ENCODE results near the gene PDE6B. TPM values are rescaled to one million over a fixed set of nuclear protein-coding genes. Genes with fewer than 3 reads are reported as not detected.

PDE6B gene
- total RNA-seq, 1 experiment from 2014 or later: not detected

GRCh38 chr4:654871-655463 is 29.6 kb downstream of the PDE6B start:
- no peaks in the 10 kb centered on the region for H3K9me3 ChIP-seq (ENCODE audit: low read length)
- H3K27ac ChIP-seq (ENCODE audit: low read length): no peak overlapping the region
- no peak overlapping the region for H3K4me2 ChIP-seq (ENCODE audit: low read depth, low read length, poor library complexity, severe bottlenecking)
- no peak overlapping the region for H3K9ac ChIP-seq (ENCODE audit: low read length)
- H4K20me1 ChIP-seq (ENCODE audit: insufficient read depth, low read depth, low read length): no peaks in the 10 kb centered on the region
- no peak overlapping the region for H2AFZ ChIP-seq (ENCODE audit: low read length)
- H3K27me3 ChIP-seq (ENCODE audit: low read length): no peaks in the 10 kb centered on the region
- H3K36me3 ChIP-seq (ENCODE audit: insufficient read depth, low read length): no peaks in the 10 kb centered on the region
- no peaks in the 10 kb centered on the region for H3K79me2 ChIP-seq (ENCODE audit: low read length)
- no peaks in the 10 kb centered on the region for H3K9me2 ChIP-seq (replicated peaks; ENCODE audit: insufficient read depth, low read length)
- H3K4me1 ChIP-seq (ENCODE audit: low read length): no peaks in the 10 kb centered on the region
- DNase-seq: no peak
- no peak overlapping the region for H3K4me3 ChIP-seq (ENCODE audit: low read length)

GRCh38 chr4:655464-656151 is 30.2 kb downstream of the PDE6B start:
- no peaks in the 10 kb centered on the region for H3K79me2 ChIP-seq (ENCODE audit: low read length)
- DNase-seq: no peak
- H3K36me3 ChIP-seq (ENCODE audit: insufficient read depth, low read length): no peaks in the 10 kb centered on the region
- H3K4me3 ChIP-seq (ENCODE audit: low read length): no peak overlapping the region
- H3K9me2 ChIP-seq (replicated peaks; ENCODE audit: insufficient read depth, low read length): no peaks in the 10 kb centered on the region
- no peaks in the 10 kb centered on the region for H4K20me1 ChIP-seq (ENCODE audit: insufficient read depth, low read depth, low read length)
- H3K4me1 ChIP-seq (ENCODE audit: low read length): no peaks in the 10 kb centered on the region
- H3K9me3 ChIP-seq (ENCODE audit: low read length): no peaks in the 10 kb centered on the region
- H3K4me2 ChIP-seq (ENCODE audit: low read depth, low read length, poor library complexity, severe bottlenecking): no peak overlapping the region
- H3K27me3 ChIP-seq (ENCODE audit: low read length): no peaks in the 10 kb centered on the region
- no peak overlapping the region for H2AFZ ChIP-seq (ENCODE audit: low read length)
- H3K27ac ChIP-seq (ENCODE audit: low read length): no peak overlapping the region
- H3K9ac ChIP-seq (ENCODE audit: low read length): no peak overlapping the region

- Histone ChIP-seq H4K20me1 (ENCODE audit: insufficient read depth, low read depth, low read length) (no peaks in the 10 kb centered on the region), H3K27me3 (ENCODE audit: low read length) (no peaks in the 10 kb centered on the region), H2AFZ (ENCODE audit: low read length) (no peak overlapping the region), H3K4me2 (ENCODE audit: low read depth, low read length, poor library complexity, severe bottlenecking) (no peak overlapping the region), H3K9me2 (replicated peaks; ENCODE audit: insufficient read depth, low read length) (no peaks in the 10 kb centered on the region), H3K79me2 (ENCODE audit: low read length) (no peaks in the 10 kb centered on the region), H3K9ac (ENCODE audit: low read length) (no peak overlapping the region), H3K4me1 (ENCODE audit: low read length) (no peaks in the 10 kb centered on the region), H3K36me3 (ENCODE audit: insufficient read depth, low read length) (no peaks in the 10 kb centered on the region), H3K4me3 (ENCODE audit: low read length) (no peak overlapping the region), H3K27ac (ENCODE audit: low read length) (no peak overlapping the region), H3K9me3 (ENCODE audit: low read length) (no peaks in the 10 kb centered on the region)
- no peak for DNase-seq
These were observed 31.3 kb downstream of the PDE6B start for GRCh38 chr4:656436-657337.

GRCh38 chr4:657338-657833 is 32.0 kb downstream of the PDE6B start:
- H4K20me1 ChIP-seq (ENCODE audit: insufficient read depth, low read depth, low read length): no peaks in the 10 kb centered on the region
- H3K9ac ChIP-seq (ENCODE audit: low read length): no peak overlapping the region
- H2AFZ ChIP-seq (ENCODE audit: low read length): no peak overlapping the region
- no peaks in the 10 kb centered on the region for H3K36me3 ChIP-seq (ENCODE audit: insufficient read depth, low read length)
- no peaks in the 10 kb centered on the region for H3K27me3 ChIP-seq (ENCODE audit: low read length)
- no peaks in the 10 kb centered on the region for H3K9me2 ChIP-seq (replicated peaks; ENCODE audit: insufficient read depth, low read length)
- H3K4me3 ChIP-seq (ENCODE audit: low read length): no peak overlapping the region
- no peak overlapping the region for H3K4me2 ChIP-seq (ENCODE audit: low read depth, low read length, poor library complexity, severe bottlenecking)
- DNase-seq: no peak
- H3K79me2 ChIP-seq (ENCODE audit: low read length): no peaks in the 10 kb centered on the region
- H3K27ac ChIP-seq (ENCODE audit: low read length): no peak overlapping the region
- no peaks in the 10 kb centered on the region for H3K9me3 ChIP-seq (ENCODE audit: low read length)
- no peaks in the 10 kb centered on the region for H3K4me1 ChIP-seq (ENCODE audit: low read length)

GRCh38 chr4:657834-658667 is 32.7 kb downstream of the PDE6B start:
- Histone ChIP-seq H2AFZ (ENCODE audit: low read length) (no peak overlapping the region), H3K4me2 (ENCODE audit: low read depth, low read length, poor library complexity, severe bottlenecking) (no peak overlapping the region), H3K9me2 (replicated peaks; ENCODE audit: insufficient read depth, low read length) (no peaks in the 10 kb centered on the region), H3K79me2 (ENCODE audit: low read length) (no peaks in the 10 kb centered on the region), H3K27me3 (ENCODE audit: low read length) (no peaks in the 10 kb centered on the region), H3K9me3 (ENCODE audit: low read length) (no peaks in the 10 kb centered on the region), H3K4me1 (ENCODE audit: low read length) (no peaks in the 10 kb centered on the region), H3K4me3 (ENCODE audit: low read length) (no peak overlapping the region), H3K36me3 (ENCODE audit: insufficient read depth, low read length) (no peaks in the 10 kb centered on the region), H3K27ac (ENCODE audit: low read length) (no peak overlapping the region), H4K20me1 (ENCODE audit: insufficient read depth, low read depth, low read length) (no peaks in the 10 kb centered on the region), H3K9ac (ENCODE audit: low read length) (no peak overlapping the region)
- DNase-seq: no peak

- H3K36me3 ChIP-seq (ENCODE audit: insufficient read depth, low read length): no peaks in the 10 kb centered on the region
- H3K9me2 ChIP-seq (replicated peaks; ENCODE audit: insufficient read depth, low read length): no peaks in the 10 kb centered on the region
- H3K9me3 ChIP-seq (ENCODE audit: low read length): no peaks in the 10 kb centered on the region
- no peaks in the 10 kb centered on the region for H3K4me1 ChIP-seq (ENCODE audit: low read length)
- no peaks in the 10 kb centered on the region for H4K20me1 ChIP-seq (ENCODE audit: insufficient read depth, low read depth, low read length)
- H3K27ac ChIP-seq (ENCODE audit: low read length): no peak overlapping the region
- no peak overlapping the region for H3K4me2 ChIP-seq (ENCODE audit: low read depth, low read length, poor library complexity, severe bottlenecking)
- H3K4me3 ChIP-seq (ENCODE audit: low read length): no peak overlapping the region
- no peak for DNase-seq
- H3K79me2 ChIP-seq (ENCODE audit: low read length): no peaks in the 10 kb centered on the region
- H2AFZ ChIP-seq (ENCODE audit: low read length): no peak overlapping the region
- H3K27me3 ChIP-seq (ENCODE audit: low read length): no peaks in the 10 kb centered on the region
- H3K9ac ChIP-seq (ENCODE audit: low read length): no peak overlapping the region
These were observed 33.6 kb downstream of the PDE6B start for GRCh38 chr4:658681-659667.

- H3K27me3 ChIP-seq (ENCODE audit: low read length): no peaks in the 10 kb centered on the region
- DNase-seq: no peak
- no peaks in the 10 kb centered on the region for H4K20me1 ChIP-seq (ENCODE audit: insufficient read depth, low read depth, low read length)
- no peak overlapping the region for H3K27ac ChIP-seq (ENCODE audit: low read length)
- no peak overlapping the region for H3K4me2 ChIP-seq (ENCODE audit: low read depth, low read length, poor library complexity, severe bottlenecking)
- no peaks in the 10 kb centered on the region for H3K4me1 ChIP-seq (ENCODE audit: low read length)
- no peaks in the 10 kb centered on the region for H3K9me2 ChIP-seq (replicated peaks; ENCODE audit: insufficient read depth, low read length)
- H3K4me3 ChIP-seq (ENCODE audit: low read length): no peak overlapping the region
- H3K36me3 ChIP-seq (ENCODE audit: insufficient read depth, low read length): no peaks in the 10 kb centered on the region
- no peak overlapping the region for H3K9ac ChIP-seq (ENCODE audit: low read length)
- H3K79me2 ChIP-seq (ENCODE audit: low read length): no peaks in the 10 kb centered on the region
- no peak overlapping the region for H2AFZ ChIP-seq (ENCODE audit: low read length)
- no peaks in the 10 kb centered on the region for H3K9me3 ChIP-seq (ENCODE audit: low read length)
These were observed 34.5 kb downstream of the PDE6B start for GRCh38 chr4:659851-660250.

Data from Karpas-422 (cell line).